ENCODE measurements around the gene PPP2R5D.

The PPP2R5D gene

DNA sequence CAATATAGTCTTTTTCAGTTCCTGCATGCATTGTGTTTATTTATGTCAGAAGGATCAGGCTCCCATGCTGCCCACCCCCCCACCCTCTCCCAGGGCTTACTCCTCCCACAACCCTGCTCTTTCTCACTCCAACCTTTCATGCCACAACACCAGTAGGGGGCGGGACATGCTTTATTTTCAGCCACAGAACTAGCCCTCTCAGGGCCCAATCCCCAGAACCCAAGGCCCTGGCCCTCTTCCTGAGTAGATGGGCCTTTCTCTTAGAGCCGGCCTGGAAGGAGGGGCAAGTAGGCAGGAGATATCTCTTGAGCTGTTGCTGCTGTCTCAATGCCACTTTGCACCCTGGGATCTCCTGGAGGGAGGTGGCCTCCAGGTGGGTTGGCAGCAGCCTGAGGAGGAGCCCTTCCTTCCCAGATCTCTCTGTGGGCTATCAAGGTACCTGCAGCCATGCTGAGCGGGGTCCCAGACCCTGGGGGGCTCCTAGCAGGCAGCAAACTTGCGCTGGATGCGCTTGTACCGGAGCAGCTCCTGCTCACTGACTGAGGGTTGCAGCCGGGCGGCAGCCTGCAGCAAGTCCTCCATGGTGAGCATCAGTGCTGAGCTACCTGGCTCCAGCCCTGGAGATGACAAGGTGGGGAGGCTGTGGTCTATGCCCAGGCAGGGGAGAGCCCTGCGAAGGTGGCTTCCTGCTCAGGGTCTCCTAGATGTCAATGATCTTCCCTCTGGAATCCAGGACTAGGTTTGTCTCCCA lies 20.3 kb upstream of the PPP2R5D start:
- no peak for DNase-seq

DNA sequence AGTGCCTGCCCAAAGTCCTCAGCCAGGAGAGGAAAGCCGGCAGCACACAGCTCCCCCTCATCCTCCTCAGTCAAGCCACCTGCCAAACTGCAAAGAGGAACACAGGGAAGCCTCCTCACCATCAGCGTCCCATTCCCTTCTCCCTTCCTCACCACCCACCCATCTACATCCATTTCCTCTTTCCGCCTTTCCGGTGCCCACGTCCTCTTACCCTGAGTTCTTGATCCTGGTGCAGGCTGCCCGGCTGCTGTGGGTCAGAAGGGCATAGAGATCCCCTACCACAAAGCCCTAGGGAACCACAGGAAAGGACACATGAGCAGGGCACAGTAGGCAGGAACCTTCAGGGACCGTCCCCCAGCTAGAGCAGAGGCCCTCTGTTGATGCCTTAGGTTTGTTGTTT lies 17.8 kb upstream of the PPP2R5D start:
- no peak for DNase-seq

DNA sequence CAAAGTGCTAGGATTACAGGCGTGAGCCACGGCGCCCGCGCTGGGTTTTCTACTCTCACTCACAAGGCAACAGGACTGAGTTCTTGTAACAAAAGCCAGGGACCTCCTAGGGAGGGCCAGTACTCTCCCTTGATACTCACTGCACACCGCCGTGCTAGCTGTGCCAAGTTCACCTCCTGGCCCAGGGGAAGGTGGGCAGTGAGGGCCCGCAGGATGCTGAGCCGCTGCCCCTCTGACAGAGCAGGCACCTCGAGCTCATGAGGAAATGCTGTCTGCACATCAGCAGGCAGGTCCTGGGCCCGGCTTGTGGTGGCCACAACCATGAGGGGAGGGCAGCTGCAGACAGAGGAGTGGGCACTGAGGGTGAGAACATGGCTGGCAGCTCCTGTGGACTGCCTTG lies 17.1 kb upstream of the PPP2R5D start:
- no peak for DNase-seq

- DNase-seq, result no peak
Observed at GRCh38 chr6:42968126-42968701, 16.2 kb upstream of the PPP2R5D start.

DNA sequence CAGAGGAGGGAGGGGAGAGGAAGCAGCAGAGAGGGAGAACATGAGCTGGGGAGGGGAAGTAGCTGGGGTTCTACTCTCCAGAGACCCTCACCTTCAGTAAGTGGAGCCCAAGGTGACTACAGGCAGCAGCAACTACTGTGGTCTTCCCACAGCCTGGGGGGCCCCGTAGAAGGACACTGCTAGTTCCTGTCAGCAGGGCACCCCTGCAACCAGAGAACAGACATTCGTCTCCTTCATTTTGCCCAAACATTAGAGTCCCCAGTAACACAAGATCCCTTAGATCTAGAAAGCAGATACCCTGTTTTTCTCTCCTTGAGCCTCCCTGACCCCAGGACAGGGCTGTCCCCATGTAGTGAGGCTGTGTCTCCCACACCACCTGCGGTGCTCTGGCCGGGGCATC lies 15.6 kb upstream of the PPP2R5D start:
- DNase-seq, result no peak

DNA sequence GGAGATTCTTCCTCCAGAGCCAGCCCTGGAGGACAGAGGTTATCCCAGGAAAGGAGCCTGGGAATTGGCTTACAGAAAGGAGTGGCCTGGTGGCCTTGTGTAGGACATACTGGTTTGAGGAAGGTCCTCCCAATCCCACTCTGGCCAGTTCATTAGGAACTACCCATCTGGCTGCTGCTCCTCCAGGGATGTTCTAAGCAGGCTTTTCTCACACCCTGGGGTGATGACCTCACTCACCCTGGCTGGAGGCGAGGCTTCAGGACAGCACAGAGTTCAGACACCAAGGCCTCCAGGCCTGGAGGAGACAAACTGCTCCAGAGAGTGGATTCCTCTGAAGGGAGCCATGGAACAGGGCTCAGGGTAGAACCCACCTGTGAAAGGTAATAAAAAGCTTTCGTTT lies 14.9 kb upstream of the PPP2R5D start:
- no peak for DNase-seq

DNA sequence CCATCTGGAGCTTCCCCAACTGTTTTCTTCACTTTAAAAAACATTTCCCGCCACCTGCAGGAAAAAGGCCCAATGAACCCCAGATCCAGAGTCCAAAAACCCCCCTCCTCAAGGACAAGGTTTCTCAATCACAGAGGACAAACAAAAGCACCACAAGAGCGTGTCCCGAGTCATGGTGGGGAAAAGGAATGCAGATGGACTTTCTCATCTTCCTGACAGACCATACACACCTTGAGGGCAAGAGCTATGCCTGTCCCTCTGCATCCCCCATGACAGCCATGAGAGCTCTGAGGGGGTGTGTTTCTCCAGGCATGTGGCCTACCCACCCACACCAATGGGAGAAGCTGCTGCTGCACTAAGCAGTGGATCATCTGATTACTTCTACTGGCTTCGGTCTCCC lies 14.4 kb upstream of the PPP2R5D start:
- no peak for DNase-seq

DNA sequence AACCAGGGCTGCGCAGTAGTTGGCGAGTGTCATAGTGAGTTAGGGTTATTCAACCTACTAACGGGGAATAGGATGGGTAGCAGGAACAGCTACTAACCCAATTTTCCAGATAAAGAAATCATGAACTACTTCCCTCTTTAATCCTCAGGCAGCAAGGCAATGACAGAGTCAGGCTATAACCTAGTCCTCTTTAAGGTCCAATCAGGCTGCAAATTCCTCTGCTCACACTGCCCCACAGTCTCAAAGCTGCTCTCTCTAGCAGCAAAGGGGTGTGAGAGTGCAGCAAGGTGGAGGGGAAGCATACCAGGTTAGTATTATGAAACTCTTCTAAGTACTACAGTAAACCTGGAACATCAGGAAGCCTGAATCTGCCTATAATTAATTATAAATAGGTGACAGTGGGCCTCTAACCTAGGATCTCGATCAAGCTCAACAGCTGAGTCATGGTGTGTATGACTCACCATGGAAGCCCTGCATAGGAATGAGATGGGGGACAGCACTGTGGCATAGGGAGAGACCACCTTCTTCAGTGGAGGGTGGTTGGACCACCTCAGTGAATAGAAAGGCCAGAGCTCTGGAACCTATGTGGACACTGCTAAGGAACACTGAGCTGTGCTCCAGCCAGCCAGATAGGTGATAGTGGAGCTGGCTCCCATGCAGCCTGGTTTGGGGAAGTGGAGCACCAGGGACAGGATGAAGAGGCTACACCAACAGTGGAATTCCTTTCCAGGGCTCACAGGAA lies 13.3 kb upstream of the PPP2R5D start:
- DNase-seq, result no peak

GRCh38 chr6:42971746-42972327 lies 12.5 kb upstream of the PPP2R5D start:
- DNase-seq, result no peak

DNA sequence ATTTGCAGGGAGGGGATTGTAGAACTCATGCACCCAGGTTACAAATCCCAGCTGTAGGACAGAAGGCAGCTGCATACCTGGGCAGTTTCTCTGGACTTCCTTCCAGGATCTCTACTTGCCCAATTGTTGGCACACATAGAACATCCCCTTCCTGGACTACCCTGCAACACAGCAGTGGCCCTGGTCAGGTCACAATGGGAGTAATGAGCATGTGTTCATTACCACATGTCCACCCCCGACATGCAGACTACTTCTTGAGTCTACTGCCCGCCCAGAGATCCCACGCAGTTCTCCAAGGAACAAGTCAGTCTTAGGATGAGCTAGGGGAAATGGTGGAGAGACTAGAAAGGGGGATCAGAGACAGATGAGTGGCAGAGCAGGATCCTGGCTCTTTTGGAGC lies 10.4 kb upstream of the PPP2R5D start:
- DNase-seq, result no peak

- DNase-seq, result peak in 1 of 3 experiments; percentile 8
Observed at GRCh38 chr6:42974919-42975505, 9.4 kb upstream of the PPP2R5D start.

DNA sequence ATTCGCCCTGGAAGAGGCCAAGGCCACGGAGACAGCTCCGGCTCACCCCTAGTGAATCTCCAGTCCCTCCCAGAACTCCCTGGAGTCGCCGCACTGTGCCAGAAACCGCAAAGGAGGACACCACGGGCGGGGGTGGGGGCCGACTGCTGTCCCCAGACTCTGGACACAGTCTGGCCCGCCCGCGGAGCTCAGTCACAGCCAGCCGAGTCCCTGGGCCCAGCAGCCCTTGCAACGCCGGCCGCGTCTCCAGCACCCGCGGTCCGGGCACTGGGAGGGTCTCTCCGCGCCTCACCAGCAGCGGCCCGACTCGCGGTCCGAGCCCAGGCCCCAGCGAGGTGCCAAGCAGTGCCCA lies 5.9 kb upstream of the PPP2R5D start:
- peak in 2 of 3 experiments; percentile 42 to 47 for DNase-seq

DNA sequence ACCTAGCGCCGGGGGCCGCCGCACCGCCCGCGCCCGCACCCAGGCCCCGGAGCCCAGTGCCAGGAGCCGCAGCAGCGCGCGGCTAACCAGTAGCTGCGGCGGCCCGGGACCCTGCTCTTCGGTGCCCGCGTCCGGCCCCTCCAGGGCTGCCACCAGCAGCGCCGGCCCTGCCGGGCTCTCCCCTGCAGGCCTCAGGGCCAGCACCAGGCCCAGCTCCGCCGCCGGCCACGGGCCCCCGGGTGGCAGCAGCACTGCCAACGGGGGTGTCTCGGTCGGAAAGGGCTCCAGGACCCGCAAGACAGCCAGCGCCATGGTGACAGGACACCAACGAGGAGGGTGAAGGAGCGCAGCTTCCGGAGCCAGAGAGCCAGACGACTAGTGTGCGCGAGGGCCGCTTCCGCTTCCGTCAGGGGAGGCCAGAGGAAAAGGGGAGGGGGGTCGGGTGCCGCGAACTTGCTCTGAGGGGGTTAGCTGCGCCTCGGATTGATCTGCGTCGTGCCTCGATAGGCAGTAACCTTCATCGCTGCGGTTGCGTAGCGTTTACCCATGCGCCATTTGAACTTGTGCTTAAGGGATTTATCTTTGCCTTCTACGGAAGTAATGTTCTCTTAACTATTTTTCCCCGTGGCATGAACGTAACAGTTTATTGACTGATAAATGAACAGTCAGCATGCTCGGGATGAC lies 5.4 kb upstream of the PPP2R5D start, which contains the start of gene PEX6:
TSS of gene PEX6 (minus strand) at position 343 of the 684 bp plus-strand sequence. CDS start at position 312, 31 bp downstream.
- peak; percentile 89 to 93 (median 89) for DNase-seq

DNA sequence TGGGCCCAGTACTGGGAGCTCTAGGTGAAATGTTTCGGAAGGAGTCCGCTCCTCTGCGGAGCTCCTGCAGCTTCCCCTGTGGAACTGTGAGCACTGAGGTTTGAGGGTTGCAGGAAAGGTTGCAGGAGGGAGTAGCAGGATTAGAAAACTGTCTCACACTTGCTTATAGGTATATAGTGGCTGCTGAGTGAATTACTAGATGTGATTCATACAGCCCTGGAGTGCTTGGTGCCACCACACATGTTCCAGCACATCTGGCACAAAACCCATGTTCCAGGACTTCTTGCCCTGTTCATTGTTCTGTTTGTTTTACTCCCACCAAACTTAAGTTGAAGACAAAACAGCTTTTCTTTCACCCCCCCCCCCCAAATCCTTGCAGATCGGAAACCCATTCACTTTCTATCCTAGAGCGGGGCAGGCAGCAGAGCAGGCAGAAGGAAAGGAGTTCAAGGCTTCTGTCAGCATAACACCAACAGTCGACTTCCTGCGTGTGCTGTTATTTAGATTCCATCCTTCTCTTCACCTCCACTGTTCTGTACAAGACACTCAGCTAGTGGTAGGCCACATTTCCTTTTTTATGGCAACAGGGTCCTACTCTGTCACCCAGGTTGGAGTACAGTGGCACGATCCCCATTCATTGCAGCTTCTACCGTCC lies 4.7 kb upstream of the PPP2R5D start:
- no peak for DNase-seq

GRCh38 chr6:42981836-42982235 lies 2.5 kb upstream of the PPP2R5D start:
- no peak for DNase-seq

- peak in 2 of 3 experiments; percentile 6 to 21 for DNase-seq
Observed at GRCh38 chr6:42984924-42985475, 630 bp downstream of the PPP2R5D start.

DNA sequence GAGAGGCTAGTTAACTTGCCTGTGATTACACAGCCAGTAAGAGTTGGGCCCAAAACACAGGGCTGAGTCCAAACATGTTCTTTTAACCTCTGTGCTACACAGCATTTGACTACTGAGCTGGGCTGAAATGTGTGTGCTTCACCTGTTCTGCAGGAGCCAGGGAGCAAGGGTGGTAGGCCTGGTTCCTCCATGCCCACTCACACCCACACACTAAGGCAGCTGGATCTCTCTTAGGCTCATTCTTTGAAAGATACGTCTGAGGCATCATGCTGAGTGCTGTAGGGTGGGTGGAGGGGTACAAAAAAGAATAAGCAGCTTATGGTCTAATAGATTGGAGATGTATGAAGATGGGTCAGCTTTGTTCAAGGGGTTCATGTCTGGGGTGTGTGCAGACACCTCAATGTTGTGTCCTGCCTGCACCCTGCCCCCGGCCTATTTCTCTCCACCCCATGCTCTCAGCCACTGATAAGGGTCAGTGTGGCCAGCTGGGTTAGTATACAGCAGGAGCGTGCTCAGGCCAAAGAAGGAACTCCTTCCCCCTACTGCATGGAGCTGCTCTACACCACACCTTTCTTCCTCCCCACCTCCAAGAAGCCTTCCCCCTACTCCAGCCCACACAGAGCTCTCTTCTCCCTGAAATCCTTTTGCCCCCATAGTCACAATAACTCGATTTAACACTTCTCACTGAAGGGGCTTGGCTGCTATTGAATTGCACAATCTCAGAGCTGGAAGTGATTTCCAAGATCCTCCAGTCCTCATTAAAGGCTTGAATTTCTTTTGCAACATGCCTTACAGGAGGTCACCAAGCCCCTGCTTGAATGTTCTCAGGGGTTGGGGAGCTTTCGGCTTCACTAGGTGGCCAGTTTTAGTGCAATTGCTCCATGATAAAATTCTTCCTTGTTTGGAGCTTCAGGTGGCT lies 3.4 kb downstream of the PPP2R5D start:
- no peak for DNase-seq

GRCh38 chr6:42988486-42989020 lies 4.2 kb downstream of the PPP2R5D start:
- no peak for DNase-seq

DNA sequence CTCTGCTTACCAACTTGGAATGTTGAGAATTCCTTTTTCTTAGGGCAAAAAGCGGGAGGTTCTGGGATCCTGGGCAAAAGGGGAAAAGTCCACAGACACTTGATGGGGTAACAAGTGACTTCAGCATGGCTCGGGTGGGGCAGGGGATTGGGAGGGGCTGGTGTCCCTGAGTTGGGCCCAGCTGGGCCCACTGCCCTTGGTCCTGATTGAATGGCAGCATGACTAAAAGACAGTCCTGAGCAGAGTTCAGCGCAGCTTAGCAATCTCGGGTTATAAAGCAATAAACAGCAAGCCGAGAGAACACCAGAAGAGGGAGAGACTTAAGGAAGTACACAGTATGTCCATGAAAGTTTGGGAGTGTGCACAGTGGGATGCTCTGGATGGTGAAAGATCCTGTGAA lies 5.6 kb downstream of the PPP2R5D start:
- DNase-seq, result no peak

- DNase-seq, result no peak
Observed at GRCh38 chr6:42993445-42993844, 9.1 kb downstream of the PPP2R5D start.
